HG03439 (cell line): ENCODE data around the gene CDK5RAP2.

Source experiments
- ATAC-seq: cut with Tn5 transposase; IDR thresholded peaks from one replicate; pipeline ENCODE4 v1.9.1; 2021; ENCODE audit warnings: mild to moderate bottlenecking, moderate library complexity; ENCODE audit not compliant: unreplicated experiment

The CDK5RAP2 gene

GRCh38 chr9:120365386-120365785, 214.6 kb downstream of the CDK5RAP2 start:
- no peak for ATAC-seq

- ATAC-seq = no peak
Observed at GRCh38 chr9:120363697-120364096, 216.3 kb downstream of the CDK5RAP2 start.

DNA sequence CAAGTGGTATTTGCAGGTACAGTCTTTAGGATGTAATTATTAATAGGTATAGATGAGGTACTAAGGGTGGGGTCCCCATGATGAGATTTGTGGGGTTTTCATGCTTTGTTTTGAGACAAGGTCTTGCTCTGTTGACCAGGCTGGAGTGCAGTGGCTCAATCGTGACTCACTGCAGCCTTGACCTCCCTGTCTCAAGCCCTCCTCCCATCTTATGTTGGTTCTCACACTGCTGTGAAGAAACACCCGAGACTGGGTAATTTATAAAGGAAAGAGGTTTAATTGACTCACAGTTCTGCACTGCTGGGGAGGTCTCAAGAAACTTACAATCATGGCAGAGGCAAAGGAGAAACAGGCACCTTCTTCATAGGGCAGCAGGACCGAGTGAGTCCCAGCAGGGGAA, 217.5 kb downstream of the CDK5RAP2 start:
- ATAC-seq = no peak

- no peak for ATAC-seq
Observed at GRCh38 chr9:120361551-120361950, 218.4 kb downstream of the CDK5RAP2 start.

DNA sequence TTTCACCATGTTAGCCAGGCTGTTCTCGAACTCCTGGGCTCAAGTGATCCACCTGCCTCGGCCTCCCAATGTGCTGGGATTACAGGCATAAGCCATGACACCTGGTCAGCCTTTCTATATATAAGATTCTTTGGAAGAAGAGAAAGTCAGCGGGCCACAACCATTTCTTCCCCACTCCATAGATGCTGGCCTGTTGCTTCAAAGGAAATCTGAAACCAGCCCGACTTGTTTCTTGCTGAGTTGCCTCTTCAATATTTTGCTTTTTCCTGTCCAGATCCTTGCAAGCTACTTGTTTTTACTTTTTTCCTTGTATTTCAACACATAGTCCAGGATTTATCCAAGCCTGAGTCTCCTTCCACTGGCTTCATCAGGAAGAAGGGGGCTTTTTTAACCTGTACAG, 219.5 kb downstream of the CDK5RAP2 start:
- no peak for ATAC-seq

GRCh38 chr9:120360046-120360445, 219.9 kb downstream of the CDK5RAP2 start:
- ATAC-seq = no peak

- no peak for ATAC-seq
Observed at GRCh38 chr9:120358877-120359276, 221.1 kb downstream of the CDK5RAP2 start.

DNA sequence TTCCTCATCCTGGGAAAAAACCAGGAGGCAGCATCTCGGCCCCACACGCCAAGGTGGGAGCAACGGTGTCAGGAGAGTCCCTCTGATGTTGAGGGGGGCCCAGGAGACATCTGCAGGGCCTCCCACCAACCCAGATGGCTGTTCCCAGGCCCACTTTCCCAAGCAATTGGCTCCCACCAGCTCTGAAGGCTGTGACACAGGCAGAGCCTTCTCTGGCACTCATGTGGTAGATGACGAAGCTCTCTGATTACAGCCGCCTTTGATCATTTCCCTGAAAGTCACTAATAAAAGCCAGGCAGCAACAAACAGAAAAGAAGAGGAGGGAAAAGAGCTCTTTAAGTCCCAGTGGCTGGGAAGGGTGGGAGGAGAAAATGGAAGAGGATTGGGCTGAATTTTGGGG, 226.5 kb downstream of the CDK5RAP2 start:
- ATAC-seq = no peak

- no peak for ATAC-seq
Observed at GRCh38 chr9:120351106-120351505, 228.9 kb downstream of the CDK5RAP2 start.

DNA sequence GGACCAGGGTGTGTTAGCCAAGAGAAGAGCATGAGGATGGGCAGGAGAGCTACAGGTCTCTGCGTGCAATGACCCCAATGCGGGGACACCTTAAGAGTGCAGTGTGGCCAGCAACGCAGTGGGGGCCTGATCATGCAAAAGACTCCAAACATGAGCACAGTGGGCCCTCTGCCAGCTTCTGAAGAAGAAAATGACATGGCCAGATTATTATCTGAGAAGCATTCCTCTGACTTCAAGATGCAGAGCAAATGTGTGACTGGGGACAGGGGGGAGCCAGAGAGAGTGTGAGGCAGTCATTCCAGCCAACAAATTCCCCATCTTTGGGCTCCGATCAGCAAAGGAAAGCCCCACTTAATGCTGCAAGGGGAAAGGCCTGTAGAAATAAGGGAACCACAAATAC, 229.4 kb downstream of the CDK5RAP2 start:
- no peak for ATAC-seq

DNA sequence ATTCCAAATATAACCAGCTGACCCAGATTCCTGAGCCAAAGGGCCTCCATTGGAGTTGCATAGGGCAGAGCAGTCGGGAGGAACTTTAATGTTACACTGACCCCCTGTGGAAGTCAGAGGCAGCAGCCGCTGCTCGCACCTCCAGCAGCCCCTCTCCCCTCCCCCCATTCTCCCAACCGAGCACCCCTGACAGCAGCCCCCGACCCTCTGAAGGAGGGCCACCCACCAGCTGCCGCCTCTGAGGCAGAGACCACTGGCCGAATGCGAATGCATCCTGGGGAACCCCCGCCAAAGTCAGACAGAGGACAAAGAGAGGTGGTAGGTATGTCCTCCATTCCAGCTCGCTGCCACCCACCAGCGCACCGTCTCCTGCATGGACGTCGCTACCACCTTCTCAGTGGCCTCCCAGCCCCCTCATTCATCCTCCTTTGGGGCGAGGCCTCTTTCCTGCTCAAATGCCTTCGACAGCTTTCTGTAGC, 231.0 kb downstream of the CDK5RAP2 start:
- no peak for ATAC-seq

DNA sequence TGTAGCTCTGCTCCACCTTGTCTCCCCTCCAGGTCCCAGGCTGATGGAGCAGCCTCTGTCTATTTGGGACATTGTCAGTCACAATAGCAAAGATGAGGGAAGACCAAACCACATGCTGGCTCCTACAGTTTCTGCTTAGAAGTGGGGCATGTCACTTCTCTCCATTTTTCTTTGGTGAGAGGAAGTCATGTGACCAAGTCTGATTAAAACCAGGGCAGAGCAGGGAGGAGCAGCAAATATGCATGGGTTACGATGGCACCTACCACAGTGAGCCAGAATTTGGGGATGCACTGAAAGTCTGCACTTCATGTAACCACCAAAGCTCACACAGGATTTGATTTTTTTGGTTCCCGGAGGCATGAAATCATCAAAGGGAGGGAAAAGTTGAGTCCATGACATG, 234.6 kb downstream of the CDK5RAP2 start:
- ATAC-seq = no peak

GRCh38 chr9:120344230-120344629, 235.7 kb downstream of the CDK5RAP2 start:
- no peak for ATAC-seq

GRCh38 chr9:120343416-120343815, 236.6 kb downstream of the CDK5RAP2 start:
- no peak for ATAC-seq
